K562 (cell line): Measurements from ENCODE around the gene PPP1CA. TPM values are rescaled to one million over a fixed set of nuclear protein-coding genes. Genes with fewer than 3 reads are reported as not detected.

Experiments used
- DEAF1 ChIP-seq: fragments of 450-650 bp; formaldehyde crosslinking; IDR thresholded peaks from 2 replicates; pipeline ENCODE4 v1.4.0; 2020; ENCODE audit warnings: mild to moderate bottlenecking, moderate library complexity
- HNRNPUL1 ChIP-seq: fragments of 200-400 bp; formaldehyde crosslinking; IDR thresholded peaks from 2 replicates; pipeline ENCODE4 v1.6.1; 2017; ENCODE audit warnings: low read length
- PPARD ChIP-seq: fragments of 250-450 bp; sonication (Bioruptor Pico); IDR thresholded peaks from 2 replicates; pipeline ENCODE4 v1.8.0; 2022; ENCODE audit warnings: inconsistent platforms, mild to moderate bottlenecking, moderate library complexity
- REST ChIP-seq, 2 experiments: fragments of 450-650 bp; formaldehyde crosslinking in 1 of 2; IDR thresholded peaks; 2 replicates each; pipeline versions ENCODE4 v1.4.0 to v1.6.1; 2014 to 2020; ENCODE audit warnings: mild to moderate bottlenecking in 2 of 2, borderline replicate concordance in 1 of 2, low read depth in 1 of 2
- XRCC5 ChIP-seq: fragments of 200-400 bp; formaldehyde crosslinking; IDR thresholded peaks from 2 replicates; pipeline ENCODE4 v1.6.1; 2017; ENCODE audit warnings: low read depth, mild to moderate bottlenecking, low read length
- YY1 ChIP-seq, 3 experiments: IDR thresholded peaks; 2 replicates each; pipeline ENCODE4 v1.6.1; 2011; ENCODE audit warnings: low read length in 2 of 3, mild to moderate bottlenecking in 2 of 3, moderate library complexity in 2 of 3, borderline replicate concordance in 1 of 3, control low read depth in 1 of 3, low read depth in 1 of 3; ENCODE audit not compliant: insufficient read depth in 3 of 3, insufficient replicate concordance in 2 of 3, control insufficient read depth in 1 of 3, insufficient read length in 1 of 3; ENCODE audit errors: extremely low read depth in 1 of 3
- ZNF354B ChIP-seq: fragments of 250-450 bp; sonication (Bioruptor Pico); IDR thresholded peaks from 2 replicates; pipeline ENCODE4 v1.4.0; 2020
- ZNF395 ChIP-seq: fragments of 200-800 bp; sonication (Bioruptor generic); IDR thresholded peaks from 2 replicates; pipeline ENCODE4 v1.6.1; 2017; ENCODE audit warnings: missing genetic modification characterization, missing compliant biosample characterization
- polyA plus RNA-seq, 8 experiments: library from polyadenylated mRNA; depleted of rRNA in 4 of 8; stranded (reverse) in 5 of 8; unstranded in 3 of 8; fragments of >200 nt; fragmentation: Nextera tagmentation in 2 of 8; fragmentation: Illumina TruSeq in 1 of 8; extraction: Ambion mirVana in 2 of 8; extraction: Trizol in 1 of 8; gene quantifications; 2 replicates each; pipeline versions ENCODE4 v1.2.1 to v1.2.3, GENCODE V29; 2011 to 2014; ENCODE audit warnings: inconsistent platforms in 1 of 8, missing spikeins in 1 of 8
- total RNA-seq, 7 experiments: library from RNA; depleted of rRNA in 6 of 7; stranded (reverse); fragments of >200 nt in 6 of 7; fragmentation: Illumina TruSeq in 2 of 7; extraction: Trizol in 2 of 7; gene quantifications; 2 replicates each; pipeline versions ENCODE4 v1.2.1 to v1.2.3, GENCODE V29; 2011 to 2021; ENCODE audit warnings: low replicate concordance in 1 of 7
- TF ChIP-seq, protein P1 (sequence below), 2 experiments: IDR thresholded peaks; 2 replicates each; pipeline ENCODE4 v1.6.1; 2012; ENCODE audit warnings: improper control_type of control experiment in 2 of 2, low read depth in 2 of 2, low read length in 2 of 2, borderline replicate concordance in 1 of 2
- TF ChIP-seq, protein P2 (sequence below), 3 experiments: IDR thresholded peaks in 2 of 3; conservative IDR thresholded peaks in 1 of 3; 2 replicates each; pipeline ENCODE4 v1.5.1; 2011 to 2012; ENCODE audit warnings: low read length in 3 of 3, mild to moderate bottlenecking in 3 of 3, control low read depth in 2 of 3, improper control_type of control experiment in 1 of 3, inconsistent platforms in 1 of 3, low read depth in 1 of 3, mixed read lengths in 1 of 3, moderate library complexity in 1 of 3; ENCODE audit not compliant: insufficient read depth in 2 of 3

PPP1CA gene
- total and polyA plus RNA-seq, 9 of the 15 experiments (the other 6 are each of a cell fraction or from before 2014, with no cell fraction given), result 18.2 to 242 (median 188) TPM

DNA sequence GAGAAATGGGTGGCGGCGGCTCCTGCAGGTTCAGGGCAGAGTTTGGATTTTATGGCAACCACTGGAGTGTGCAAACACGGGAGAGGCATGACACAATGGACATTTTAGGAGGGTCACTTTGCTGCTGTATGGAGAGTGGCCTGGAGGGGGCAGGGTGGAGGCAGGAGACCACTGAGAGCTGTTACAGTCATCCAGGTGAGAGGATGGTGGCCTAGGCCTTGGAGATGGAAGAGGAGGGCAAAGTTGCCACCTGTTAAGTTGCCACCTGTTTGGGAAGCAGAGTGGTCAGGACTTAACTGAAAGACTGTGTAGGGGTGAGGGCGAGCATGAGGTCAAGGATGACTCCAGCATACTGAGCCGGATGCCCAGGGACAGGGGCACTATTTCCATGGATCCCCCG, 12.2 kb downstream of the PPP1CA start (continued):
- TF ChIP-seq HNRNPUL1 (no peak), XRCC5 (0 out of 2 replicates have a peak, but pooled peaks have one; percentile 47), ZNF354B (no peak), PPARD (CRISPR knock-in tag) (no peak), YY1 (IDR thresholded peaks at IDR 0.05; ENCODE audit: borderline replicate concordance in 1 of 3, control insufficient read depth in 1 of 3, extremely low read depth in 1 of 3, insufficient read depth in 3 of 3, insufficient read length in 1 of 3, insufficient replicate concordance in 2 of 3, low read depth in 1 of 3, low read length in 2 of 3) (peak in 2 of 3 experiments; percentile 12 to 43), REST (IDR thresholded peaks at IDR 0.05; ENCODE audit: borderline replicate concordance) (peak; percentile 58; the same call in 1 of the 2 replicates), REST (CRISPR knock-in tag; IDR thresholded peaks at IDR 0.05; ENCODE audit: low read depth) (no peak), ZNF395 (no peak), DEAF1 (CRISPR knock-in tag) (peak; percentile 32; the same call in 1 of the 2 replicates)
- TF ChIP-seq, protein P1, sequence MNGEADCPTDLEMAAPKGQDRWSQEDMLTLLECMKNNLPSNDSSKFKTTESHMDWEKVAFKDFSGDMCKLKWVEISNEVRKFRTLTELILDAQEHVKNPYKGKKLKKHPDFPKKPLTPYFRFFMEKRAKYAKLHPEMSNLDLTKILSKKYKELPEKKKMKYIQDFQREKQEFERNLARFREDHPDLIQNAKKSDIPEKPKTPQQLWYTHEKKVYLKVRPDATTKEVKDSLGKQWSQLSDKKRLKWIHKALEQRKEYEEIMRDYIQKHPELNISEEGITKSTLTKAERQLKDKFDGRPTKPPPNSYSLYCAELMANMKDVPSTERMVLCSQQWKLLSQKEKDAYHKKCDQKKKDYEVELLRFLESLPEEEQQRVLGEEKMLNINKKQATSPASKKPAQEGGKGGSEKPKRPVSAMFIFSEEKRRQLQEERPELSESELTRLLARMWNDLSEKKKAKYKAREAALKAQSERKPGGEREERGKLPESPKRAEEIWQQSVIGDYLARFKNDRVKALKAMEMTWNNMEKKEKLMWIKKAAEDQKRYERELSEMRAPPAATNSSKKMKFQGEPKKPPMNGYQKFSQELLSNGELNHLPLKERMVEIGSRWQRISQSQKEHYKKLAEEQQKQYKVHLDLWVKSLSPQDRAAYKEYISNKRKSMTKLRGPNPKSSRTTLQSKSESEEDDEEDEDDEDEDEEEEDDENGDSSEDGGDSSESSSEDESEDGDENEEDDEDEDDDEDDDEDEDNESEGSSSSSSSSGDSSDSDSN (IDR thresholded peaks at IDR 0.05; ENCODE audit: borderline replicate concordance in 1 of 2, low read depth in 2 of 2, low read length in 2 of 2), result no peak
- TF ChIP-seq, protein P2, sequence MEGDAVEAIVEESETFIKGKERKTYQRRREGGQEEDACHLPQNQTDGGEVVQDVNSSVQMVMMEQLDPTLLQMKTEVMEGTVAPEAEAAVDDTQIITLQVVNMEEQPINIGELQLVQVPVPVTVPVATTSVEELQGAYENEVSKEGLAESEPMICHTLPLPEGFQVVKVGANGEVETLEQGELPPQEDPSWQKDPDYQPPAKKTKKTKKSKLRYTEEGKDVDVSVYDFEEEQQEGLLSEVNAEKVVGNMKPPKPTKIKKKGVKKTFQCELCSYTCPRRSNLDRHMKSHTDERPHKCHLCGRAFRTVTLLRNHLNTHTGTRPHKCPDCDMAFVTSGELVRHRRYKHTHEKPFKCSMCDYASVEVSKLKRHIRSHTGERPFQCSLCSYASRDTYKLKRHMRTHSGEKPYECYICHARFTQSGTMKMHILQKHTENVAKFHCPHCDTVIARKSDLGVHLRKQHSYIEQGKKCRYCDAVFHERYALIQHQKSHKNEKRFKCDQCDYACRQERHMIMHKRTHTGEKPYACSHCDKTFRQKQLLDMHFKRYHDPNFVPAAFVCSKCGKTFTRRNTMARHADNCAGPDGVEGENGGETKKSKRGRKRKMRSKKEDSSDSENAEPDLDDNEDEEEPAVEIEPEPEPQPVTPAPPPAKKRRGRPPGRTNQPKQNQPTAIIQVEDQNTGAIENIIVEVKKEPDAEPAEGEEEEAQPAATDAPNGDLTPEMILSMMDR (IDR thresholded peaks at IDR 0.05 in 2 of 3, conservative IDR thresholded peaks at IDR 0.05 in 1 of 3; ENCODE audit: insufficient read depth in 2 of 3, low read depth in 1 of 3, low read length in 3 of 3), result peak; percentile 71 to 86 (median 78)
